MCF 10A (cell line): ENCODE results near the gene GEMIN2. TPM values are rescaled to one million over a fixed set of nuclear protein-coding genes. Genes with fewer than 3 reads are reported as not detected.
"Not testable (repeated sequence)": the region's sequence is repeated elsewhere in the genome, so short reads cannot be mapped to it uniquely, and the experiment has no call there.

Source experiments
- BruUV-seq: library from RNA; stranded (reverse); fragments of 400-500 nt; replicated peaks from 2 replicates; lab custom pipeline; 2021; lab: Mats Ljungman, UMichigan
- CTCF ChIA-PET: fragments of 300-600 bp; sonication (Branson Sonifier 250); formaldehyde crosslinking; extraction: SDS; loops from one replicate; lab custom pipeline; 2021; ENCODE audit warnings: antibody characterized with exemption, inconsistent platforms; lab: Yijun Ruan, JAX
- POLR2A ChIA-PET: fragments of 300-600, 350-650 bp; sonication (Branson Sonifier 250); formaldehyde crosslinking; extraction: SDS; loops from one replicate; lab custom pipeline; 2020; ENCODE audit warnings: antibody characterized with exemption, inconsistent platforms; lab: Yijun Ruan, JAX
- DNase-seq: peaks from one replicate; pipeline ENCODE4 v3.0.0-alpha.2; 2018; ENCODE audit not compliant: unreplicated experiment
- H3K27ac Mint-ChIP-seq: one replicate; pipeline ENCODE4 v1.8.0; 2022; ENCODE audit warnings: mild to moderate bottlenecking, low read depth, mixed read lengths; ENCODE audit not compliant: unreplicated experiment
- H3K27me3 Mint-ChIP-seq: one replicate; pipeline ENCODE4 v1.8.0; 2022; ENCODE audit warnings: mixed read lengths; ENCODE audit not compliant: insufficient read depth, unreplicated experiment
- H3K36me3 Mint-ChIP-seq: one replicate; pipeline ENCODE4 v1.8.0; 2022; ENCODE audit warnings: mild to moderate bottlenecking, moderate library complexity, mixed read lengths; ENCODE audit not compliant: insufficient read depth, unreplicated experiment
- H3K4me1 Mint-ChIP-seq: one replicate; pipeline ENCODE4 v1.8.0; 2022; ENCODE audit warnings: mixed read lengths; ENCODE audit not compliant: insufficient read depth, unreplicated experiment
- H3K4me3 Mint-ChIP-seq: one replicate; pipeline ENCODE4 v1.8.0; 2022; ENCODE audit warnings: mild to moderate bottlenecking, moderate library complexity, mixed read lengths; ENCODE audit not compliant: unreplicated experiment
- H3K9me3 Mint-ChIP-seq: one replicate; pipeline ENCODE4 v1.8.0; 2022; ENCODE audit warnings: mixed read lengths; ENCODE audit not compliant: unreplicated experiment
- intact Hi-C: fragments of 100-400 bp; cut with micrococcal nuclease; formaldehyde crosslinking; loops from 2 replicates; pipeline ENCODE4 v1.14.1; 2022
- total RNA-seq: library from RNA; stranded (reverse); gene quantifications from 2 replicates; pipeline ENCODE4 v1.2.3, GENCODE V29; 2022
- TF ChIP-seq, protein P1 (sequence below): fragments of 200-600 bp; IDR thresholded peaks from one replicate; pipeline ENCODE4 v1.8.0; 2022; ENCODE audit warnings: antibody characterized with exemption, mild to moderate bottlenecking; ENCODE audit not compliant: unreplicated experiment

The GEMIN2 gene
- total RNA-seq, 1 experiment from 2014 or later, result 23.4 TPM

DNA sequence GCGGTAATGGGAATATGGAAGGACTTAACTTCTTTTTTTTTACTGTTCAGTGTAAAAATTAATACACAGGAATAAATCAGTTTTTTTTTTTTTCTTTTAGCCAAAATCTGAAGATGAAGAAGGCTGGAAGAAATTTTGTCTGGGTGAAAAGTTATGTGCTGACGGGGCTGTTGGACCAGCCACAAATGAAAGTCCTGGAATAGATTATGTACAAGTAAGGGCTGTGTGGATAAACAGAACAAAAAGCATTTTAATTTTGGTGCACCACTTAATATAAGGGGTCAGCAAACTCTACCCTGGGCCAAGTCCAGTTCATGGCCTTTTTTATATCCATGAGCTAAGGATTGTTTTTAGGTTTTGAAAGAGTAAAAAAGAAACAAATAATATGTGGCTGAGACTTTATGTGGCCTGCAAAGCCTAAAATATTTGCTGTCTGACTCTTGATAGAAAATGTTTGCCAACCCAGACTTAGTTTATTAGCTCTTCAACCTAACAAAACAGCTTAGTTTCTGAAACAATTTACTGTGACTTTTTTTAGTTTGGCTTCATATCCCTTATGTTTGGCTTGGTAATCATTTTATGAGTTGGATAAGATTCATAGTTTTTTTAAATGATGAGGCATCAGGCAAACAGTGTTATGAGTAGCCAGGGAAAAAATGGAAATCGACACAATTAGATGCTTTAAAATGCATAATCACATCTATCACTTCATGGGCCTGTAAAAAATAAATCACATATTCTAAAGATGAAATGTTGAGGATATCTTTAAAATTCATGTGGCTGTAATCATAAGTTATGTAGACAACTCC is 8.4 kb downstream of the GEMIN2 start:
- H3K36me3 Mint-ChIP-seq, result peaks cover 76% of the 10 kb centered on the region

GRCh38 chr14:39137835-39138234 is 23.7 kb downstream of the GEMIN2 start:
- POLR2A ChIA-PET, H3K27me3 Mint-ChIP-seq, H3K4me3 Mint-ChIP-seq, H3K4me1 Mint-ChIP-seq, H3K27ac Mint-ChIP-seq, DNase-seq, H3K9me3 Mint-ChIP-seq, intact Hi-C loops, BruUV-seq: not testable (repeated sequence)
- H3K36me3 Mint-ChIP-seq, result peaks cover 76% of the 10 kb centered on the region
- CTCF ChIA-PET, result interaction anchor here (0.6 to 1.2 kb wide), 2 partner anchors 14 to 117 kb away, joined by 3 read pairs; no protein-coding TSS in a partner anchor

More for the DNA sequence above, 8.4 kb downstream of the GEMIN2 start:
- no peak overlapping the region for H3K27ac Mint-ChIP-seq
- intact Hi-C loops, result no loop called here
- H3K27me3 Mint-ChIP-seq, result no peaks in the 10 kb centered on the region
- no peaks in the 10 kb centered on the region for H3K4me1 Mint-ChIP-seq
- TF ChIP-seq, protein P1, sequence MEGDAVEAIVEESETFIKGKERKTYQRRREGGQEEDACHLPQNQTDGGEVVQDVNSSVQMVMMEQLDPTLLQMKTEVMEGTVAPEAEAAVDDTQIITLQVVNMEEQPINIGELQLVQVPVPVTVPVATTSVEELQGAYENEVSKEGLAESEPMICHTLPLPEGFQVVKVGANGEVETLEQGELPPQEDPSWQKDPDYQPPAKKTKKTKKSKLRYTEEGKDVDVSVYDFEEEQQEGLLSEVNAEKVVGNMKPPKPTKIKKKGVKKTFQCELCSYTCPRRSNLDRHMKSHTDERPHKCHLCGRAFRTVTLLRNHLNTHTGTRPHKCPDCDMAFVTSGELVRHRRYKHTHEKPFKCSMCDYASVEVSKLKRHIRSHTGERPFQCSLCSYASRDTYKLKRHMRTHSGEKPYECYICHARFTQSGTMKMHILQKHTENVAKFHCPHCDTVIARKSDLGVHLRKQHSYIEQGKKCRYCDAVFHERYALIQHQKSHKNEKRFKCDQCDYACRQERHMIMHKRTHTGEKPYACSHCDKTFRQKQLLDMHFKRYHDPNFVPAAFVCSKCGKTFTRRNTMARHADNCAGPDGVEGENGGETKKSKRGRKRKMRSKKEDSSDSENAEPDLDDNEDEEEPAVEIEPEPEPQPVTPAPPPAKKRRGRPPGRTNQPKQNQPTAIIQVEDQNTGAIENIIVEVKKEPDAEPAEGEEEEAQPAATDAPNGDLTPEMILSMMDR, result no peak
- ChIA-PET POLR2A (interaction anchor here (0.7 to 1.2 kb wide), 2 partner anchors 14 to 966 kb away, joined by 3 to 4 read pairs; no protein-coding TSS in a partner anchor), CTCF (no interaction called here)
- DNase-seq, result no peak
- no peaks in the 10 kb centered on the region for H3K9me3 Mint-ChIP-seq
- H3K4me3 Mint-ChIP-seq, result no peak overlapping the region
- BruUV-seq, result no TSS peak

- Mint-ChIP-seq H3K4me3 (no peak overlapping the region), H3K36me3 (peaks cover 70% of the 10 kb centered on the region), H3K9me3 (no peaks in the 10 kb centered on the region), H3K4me1 (no peaks in the 10 kb centered on the region), H3K27ac (no peak overlapping the region), H3K27me3 (no peaks in the 10 kb centered on the region)
- ChIA-PET POLR2A (no interaction called here), CTCF (interaction anchor here (1.2 kb wide), 1 partner anchor 15 kb away, joined by 3 read pairs; no protein-coding TSS in a partner anchor)
- TF ChIP-seq, protein P1, result no peak
- no peak for DNase-seq
- intact Hi-C loops, result no loop called here
- no TSS peak for BruUV-seq
These were observed 24.3 kb downstream of the GEMIN2 start for GRCh38 chr14:39138440-39138839.

GRCh38 chr14:39140170-39140569 is 26.0 kb downstream of the GEMIN2 start:
- ChIA-PET CTCF (interaction anchor here (0.6 to 1.4 kb wide), 4 partner anchors 12 to 159 kb away, joined by 3 to 5 read pairs (median 4); partner anchors contain the start of gene GEMIN2), POLR2A (no interaction called here)
- TF ChIP-seq, protein P1, result no peak
- Mint-ChIP-seq H3K9me3 (no peaks in the 10 kb centered on the region), H3K27me3 (no peaks in the 10 kb centered on the region), H3K4me1 (no peaks in the 10 kb centered on the region), H3K36me3 (peaks cover 52% of the 10 kb centered on the region), H3K27ac (no peak overlapping the region), H3K4me3 (no peak overlapping the region)
- BruUV-seq, result no TSS peak
- intact Hi-C loops, result no loop called here
- DNase-seq, result no peak

DNA sequence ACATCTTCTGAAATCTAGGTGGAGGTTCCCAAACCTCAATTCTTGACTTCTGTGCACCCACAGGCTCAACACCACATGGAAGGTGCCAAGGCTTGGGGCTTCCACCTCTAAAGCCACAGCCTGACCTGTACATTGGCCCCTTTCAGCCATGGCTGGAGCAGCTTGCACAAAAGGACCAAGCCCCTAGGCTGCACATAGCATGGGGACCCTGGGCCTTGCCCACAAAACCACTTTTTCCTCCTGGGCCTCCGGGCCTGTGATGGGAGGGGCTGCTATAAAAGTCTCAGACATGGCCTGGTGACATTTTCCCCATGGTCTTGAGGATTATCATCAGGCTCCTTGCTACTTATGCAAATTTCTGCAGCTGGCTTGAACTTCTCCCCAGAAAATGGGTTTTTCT is 27.5 kb downstream of the GEMIN2 start:
- H3K27me3 Mint-ChIP-seq, DNase-seq, H3K27ac Mint-ChIP-seq, POLR2A ChIA-PET, H3K4me3 Mint-ChIP-seq, intact Hi-C loops, CTCF ChIA-PET, H3K9me3 Mint-ChIP-seq, H3K4me1 Mint-ChIP-seq, BruUV-seq: not testable (repeated sequence)
- H3K36me3 Mint-ChIP-seq, result peaks cover 38% of the 10 kb centered on the region

DNA sequence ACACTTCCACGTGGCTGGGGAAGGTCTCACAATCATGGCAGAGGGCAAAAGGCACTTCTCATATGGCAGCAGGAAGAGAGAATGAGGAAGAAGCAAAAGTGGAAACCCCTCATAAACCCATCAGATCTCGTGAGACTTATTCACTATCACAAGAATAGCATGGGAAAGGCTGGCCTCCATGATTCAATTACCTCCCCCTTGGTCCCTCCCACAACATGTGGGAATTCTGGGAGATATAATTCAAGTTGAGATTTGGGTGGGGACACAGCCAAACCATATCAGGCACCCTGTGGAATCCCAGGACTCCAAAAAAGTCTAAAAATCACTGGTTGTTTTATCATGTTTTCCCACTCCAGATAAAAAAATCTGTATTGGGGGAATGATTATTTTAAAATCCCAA is 29.1 kb downstream of the GEMIN2 start:
- H3K4me1 Mint-ChIP-seq, CTCF ChIA-PET, H3K27me3 Mint-ChIP-seq, BruUV-seq, H3K9me3 Mint-ChIP-seq, H3K27ac Mint-ChIP-seq, DNase-seq, H3K4me3 Mint-ChIP-seq, intact Hi-C loops, POLR2A ChIA-PET: not testable (repeated sequence)
- peaks cover 26% of the 10 kb centered on the region for H3K36me3 Mint-ChIP-seq
